NCI-H524 treated with DMSO at 0.1 percent for 48 hours (cell line): ENCODE data around the gene SPATA31C1.
"Not testable (repeated sequence)": the region's sequence is repeated elsewhere in the genome, so short reads cannot be mapped to it uniquely, and the experiment has no call there.

Experiments
- DNase-seq: peaks from one replicate; lab custom pipeline; 2025; lab: John Stamatoyannopoulos, UW

Gene SPATA31C1

DNA sequence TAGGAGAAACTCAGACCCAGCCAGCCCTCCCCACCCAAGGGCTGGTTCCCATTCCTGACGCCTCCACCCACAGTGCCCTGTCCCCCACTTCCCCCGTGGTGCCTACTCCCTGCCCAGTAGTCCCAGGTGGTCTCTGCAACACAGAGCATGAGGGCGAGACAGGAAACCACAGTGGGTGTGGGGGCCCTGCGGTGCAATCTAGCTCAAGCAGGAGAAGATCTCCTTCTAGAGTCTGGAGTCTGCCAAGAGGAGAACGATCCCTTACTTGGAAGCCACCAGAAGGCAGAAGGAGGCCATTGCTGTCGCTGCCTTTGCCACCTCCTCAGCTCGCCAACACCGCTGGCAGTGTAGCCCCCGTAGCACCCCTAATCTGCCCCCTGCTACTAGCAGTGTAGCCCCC is 20.2 kb downstream of the SPATA31C1 start:
- DNase-seq, result not testable (repeated sequence)

DNA sequence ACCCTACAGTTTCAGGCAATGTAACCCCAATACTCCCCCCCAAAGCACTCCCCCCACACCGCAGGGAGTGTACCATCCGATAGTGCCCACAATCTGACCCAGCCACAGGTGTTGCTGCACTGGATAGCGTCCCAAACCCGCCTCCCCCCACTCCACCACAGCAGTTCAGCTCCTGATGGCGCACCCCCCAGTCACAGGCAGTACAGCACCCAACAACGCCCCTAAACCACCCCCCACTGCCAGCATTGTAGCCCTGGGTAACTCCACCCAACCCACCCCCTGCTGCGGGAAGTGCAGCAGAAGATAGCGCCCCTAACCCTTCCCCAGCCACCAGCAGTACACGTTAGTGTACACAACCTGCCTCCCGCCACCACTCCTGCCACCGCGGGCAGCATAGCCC is 20.6 kb downstream of the SPATA31C1 start:
- not testable (repeated sequence) for DNase-seq

DNA sequence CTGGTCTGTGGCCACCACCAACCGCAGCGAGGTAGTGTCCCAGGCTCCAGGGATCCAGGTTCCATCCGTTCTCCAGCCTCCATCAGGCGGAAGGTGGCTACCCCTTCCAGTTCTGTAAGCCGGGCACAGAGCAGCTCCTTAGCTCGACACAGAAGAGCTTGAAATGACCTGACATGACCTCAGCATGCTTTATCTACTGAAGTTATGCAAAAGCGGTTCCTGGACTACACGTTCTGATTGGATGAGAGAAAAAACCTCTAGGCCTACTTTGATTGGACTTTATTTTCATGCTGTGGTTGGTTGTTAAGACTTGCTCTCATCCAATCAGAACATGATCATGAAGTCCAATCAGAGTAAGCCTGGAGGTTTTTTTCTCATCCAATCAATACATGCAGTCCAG is 21.3 kb downstream of the SPATA31C1 start:
- not testable (repeated sequence) for DNase-seq

DNA sequence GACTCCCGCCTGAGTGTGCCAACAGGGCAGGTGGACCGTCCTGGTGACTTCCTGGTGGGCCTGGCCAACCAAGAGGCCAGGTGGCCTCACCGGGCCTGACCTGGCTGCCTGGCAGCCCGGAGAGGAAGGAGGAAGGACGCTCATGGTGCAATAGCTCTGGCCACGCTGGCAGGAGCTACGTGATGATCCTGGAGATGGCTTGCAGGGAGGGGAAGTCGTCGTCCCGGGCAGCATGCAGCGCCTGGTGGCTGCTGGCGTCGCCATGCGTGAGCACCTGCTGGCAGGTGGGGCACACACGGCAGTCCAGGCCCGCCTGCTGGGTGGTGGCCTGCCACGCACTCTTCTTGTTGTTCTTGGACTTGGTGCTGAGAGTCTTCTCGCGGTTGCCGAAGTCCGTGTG is 26.3 kb downstream of the SPATA31C1 start:
- no peak for DNase-seq

DNA sequence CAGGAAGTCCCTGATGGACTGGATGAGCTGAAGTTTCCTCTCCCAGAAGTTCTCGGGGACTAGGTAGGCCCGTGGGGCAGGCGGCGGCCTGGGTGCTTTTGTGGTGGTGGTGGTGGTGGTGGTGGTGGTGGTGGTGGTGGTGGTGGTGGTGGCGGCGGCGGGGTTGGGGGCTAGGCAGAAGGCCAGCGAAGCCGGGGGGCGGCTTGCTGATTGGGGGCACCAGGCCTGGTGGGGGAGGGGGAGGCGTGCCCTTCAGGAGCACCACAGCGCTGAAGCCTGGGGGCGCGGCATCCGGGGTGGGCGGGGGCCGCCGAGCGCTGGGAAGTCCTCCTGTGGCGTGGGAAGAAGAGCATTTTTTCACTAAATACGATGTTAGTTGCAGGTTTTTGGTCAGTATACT is 26.9 kb downstream of the SPATA31C1 start:
- DNase-seq, result no peak

DNA sequence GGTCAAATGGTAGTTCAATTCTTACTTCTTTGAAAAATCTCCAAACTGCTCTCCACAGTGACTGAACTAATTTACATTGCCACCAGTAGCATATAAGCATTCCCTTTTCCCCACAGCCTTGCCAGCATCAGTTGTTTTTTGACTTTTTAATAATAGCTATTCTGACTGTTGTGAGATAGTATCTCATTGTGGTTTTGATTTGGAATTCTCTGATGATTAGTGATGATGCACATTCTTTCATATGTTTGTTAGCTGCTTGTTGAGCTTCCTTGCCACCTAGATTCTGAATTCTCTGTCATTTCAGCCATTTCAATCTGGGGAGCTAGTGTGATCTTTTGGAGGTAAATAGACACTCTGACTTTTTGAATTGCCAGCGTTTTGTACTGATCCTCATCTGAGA is 32.5 kb downstream of the SPATA31C1 start:
- no peak for DNase-seq

DNA sequence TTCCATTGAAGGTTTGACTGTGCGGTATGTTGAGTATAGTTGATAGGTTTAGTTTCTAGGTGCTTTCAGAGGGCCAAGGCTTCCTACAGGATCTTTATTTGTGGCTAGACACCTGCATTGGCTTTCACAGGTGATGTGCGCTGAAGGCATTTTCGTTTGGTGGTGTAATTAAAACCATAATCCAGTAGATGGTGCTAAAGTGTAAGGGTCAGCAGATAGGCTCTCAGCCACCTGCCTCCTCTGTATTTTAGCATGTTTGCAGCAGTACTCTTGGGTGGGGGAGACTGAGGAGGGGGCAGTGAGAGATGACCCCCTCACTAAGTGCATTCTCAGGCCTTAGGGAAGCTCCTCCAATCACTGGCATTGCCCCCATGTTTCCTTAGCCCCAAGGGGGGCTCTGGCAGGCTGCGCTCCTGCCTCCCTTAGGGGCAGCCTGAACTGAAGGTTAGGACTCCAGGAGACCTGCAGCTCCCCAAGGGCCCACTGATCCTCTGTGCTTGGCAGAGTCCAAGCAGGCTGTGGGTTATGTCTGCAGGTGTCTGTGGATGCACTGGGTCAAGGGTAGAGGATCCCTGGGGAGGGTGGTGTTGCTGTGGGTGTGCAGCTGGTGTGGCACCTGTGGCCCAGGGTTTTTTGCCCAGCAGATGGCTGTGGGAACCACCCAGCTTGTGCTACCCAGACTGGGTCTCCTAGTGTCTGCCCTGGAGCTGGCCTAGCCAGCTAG is 33.2 kb downstream of the SPATA31C1 start:
- no peak for DNase-seq

DNA sequence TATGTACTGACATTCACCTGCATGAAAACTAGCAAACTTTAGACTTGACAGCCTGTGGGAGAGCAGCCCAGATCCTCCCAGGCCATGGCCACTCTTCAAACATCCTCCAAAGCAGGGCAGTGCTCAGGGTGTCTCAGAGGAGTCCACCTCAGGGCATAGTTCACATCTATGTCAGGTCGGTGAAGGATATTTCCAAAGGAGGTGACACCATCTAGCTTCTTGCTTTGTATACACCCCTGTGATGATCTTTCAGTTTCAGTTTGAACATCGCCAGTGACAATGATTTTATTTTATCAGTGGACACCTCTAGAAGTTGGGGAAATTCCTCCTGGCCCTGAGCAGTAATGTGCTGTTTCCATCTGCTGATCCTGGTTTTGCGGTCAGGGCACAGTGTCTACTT is 36.5 kb downstream of the SPATA31C1 start:
- no peak for DNase-seq

DNA sequence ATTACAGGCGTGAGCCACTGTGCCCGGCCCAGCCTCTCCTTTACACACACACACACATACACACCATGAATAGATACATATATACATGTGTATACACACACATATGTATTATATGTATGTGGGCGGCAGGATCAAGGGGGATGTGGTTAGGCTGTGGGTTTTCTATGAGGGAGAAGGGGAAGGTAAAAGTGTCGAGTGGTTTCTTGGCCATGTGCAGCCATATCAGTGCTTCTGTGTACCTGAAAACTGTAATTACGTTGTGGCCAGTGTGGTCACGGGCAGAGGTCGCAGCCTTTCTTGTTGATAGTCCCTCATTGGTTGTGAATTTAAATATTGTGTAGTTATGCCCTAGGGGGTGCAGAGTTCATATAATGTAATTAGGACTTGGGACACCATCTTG is 40.1 kb downstream of the SPATA31C1 start:
- no peak for DNase-seq

DNA sequence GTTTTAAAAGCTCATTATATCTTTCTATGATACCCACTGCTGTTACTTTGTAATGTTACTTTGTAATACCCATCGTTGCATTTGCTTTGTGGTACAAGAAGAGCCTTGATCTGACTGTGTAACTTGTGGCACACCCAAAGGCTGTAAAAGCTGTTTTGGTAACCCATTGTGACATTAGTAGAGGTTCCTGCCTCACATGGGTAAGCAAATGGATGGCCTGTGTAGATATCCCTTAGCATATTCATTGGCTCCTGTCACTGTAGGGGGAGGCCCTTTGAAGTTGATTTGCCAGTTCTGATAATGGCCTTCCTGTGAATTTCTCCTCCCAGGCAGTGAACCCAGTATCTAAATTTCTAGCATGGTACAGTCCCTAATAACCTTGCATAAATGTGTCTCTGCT is 40.8 kb downstream of the SPATA31C1 start:
- no peak for DNase-seq

DNA sequence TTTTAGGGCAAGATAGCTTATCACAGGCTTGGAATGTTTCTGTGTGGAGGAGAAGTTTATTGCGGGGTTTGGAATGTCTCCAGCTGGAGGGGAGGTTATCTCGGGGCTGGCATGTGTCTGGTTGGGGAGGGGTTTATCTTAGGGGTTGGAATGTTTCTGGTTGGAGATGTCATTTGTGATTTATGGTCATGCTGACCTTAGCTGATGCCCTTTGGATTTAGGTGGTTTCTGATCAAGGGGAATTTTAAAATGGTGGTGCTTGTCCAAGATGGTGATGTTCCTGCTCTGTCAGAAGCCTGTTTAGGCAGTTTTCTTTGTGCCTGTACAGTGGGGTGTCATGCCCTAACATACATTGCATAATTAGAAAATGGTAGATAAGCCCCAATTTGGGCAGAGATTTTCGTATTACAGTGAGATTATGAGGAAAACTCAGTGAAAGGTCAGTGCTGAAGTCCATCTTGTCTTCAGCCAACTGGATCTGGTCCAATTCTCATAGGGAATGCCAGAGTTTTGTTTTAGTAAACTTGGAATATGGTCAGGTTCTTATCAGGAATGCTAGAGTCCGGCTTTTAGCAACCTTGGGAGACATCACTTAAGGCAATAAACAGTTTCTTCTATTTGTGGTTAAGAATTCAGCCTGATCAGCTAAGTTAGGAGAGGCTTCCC is 42.3 kb downstream of the SPATA31C1 start:
- DNase-seq, result no peak

DNA sequence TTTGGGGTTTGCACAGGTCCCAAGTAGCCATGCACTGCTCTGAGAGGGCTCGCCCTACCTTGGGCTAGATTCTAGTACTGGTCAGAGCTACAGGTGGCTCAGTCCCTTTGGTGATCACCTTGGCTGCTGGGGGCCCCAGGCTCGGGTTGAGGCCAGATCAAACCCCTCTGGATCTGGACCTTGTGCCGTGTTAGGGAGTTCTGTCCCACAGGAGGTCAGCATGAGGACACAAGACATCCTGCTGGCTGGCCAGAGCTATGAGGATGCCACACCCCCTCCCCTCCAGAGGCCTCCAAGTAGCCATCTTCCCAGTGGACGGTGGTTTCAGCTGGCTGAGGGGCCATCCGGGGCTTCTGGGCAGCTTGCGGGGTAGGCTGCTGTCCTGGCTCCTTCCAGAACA is 46.0 kb downstream of the SPATA31C1 start:
- DNase-seq, result no peak

DNA sequence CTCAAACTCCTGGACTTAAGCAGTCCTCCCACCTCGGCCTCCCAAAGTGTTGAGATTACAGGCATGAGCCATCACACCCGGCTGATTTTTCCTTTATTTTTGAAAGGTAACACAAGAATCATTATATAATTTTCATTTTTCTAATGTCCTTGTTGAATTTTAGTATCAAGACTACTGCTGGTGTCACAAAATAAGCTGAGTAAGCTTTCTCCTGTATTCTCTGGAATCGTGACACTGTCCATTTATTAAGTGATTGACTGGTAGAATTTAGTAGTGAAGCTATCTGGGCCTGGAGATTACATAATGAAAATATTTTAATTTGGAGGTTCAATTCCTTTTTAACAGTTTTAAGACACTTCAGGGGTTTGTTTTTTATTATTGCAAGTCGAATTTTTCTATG is 47.1 kb downstream of the SPATA31C1 start:
- no peak for DNase-seq

DNA sequence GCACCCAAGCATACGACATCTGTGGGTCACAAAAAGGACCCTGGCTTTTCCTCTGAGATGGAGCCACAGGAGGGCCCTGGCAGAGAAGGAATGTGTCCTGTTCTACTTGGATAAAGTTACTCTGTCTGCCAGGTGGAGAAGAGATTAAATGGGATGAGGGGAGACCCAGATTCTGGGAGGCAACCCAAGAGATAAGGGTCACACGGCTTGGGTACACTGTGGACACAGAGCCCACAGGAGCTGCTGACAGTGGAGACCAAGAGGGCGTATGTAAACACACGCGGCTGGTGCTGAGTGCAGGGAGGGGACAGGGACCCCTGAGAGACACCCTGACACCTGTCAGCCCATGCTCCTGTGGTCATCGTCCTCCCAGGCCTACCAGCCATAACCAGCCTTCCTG is 50.4 kb downstream of the SPATA31C1 start:
- no peak for DNase-seq

DNA sequence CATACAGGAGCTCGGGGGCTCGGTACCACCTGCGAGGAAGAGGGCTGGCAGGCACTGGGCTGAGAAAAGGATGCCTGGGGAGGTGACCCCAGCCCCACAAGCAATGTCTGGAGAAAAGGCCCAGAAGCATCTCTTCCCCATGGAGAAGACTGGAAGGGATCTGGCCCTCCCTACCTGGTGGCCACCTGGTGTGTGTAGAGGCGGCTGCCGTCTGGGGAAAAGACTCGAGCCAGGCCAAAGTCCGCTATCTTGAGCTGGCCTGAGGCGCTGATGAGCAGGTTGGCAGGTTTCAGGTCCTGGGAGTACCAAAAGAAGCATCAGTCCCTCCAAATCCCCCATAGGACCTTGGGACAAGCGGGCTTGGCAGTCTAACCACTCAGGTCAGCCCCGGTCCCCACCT is 52.8 kb downstream of the SPATA31C1 start:
- DNase-seq, result no peak

DNA sequence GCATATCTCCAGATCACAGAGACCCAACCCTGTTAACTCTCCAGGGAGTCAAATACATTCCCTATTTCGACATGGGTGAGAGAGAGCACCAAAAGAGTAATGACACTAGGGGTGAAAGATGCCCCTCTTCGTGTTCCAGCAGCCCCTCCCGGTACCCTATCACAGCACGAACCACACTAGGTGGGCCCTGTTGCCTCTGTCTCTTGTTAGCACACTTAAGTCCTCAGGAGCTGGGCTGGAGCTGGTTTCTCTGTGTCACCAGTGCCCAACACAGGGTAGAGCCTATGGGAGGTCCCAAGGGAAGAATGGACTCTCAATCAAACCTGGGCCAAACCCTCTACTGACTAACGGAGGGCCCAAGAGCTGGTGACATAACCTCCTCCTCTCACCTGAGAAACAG is 55.4 kb downstream of the SPATA31C1 start:
- DNase-seq, result no peak
